ENCODE measurements around the gene BOLA3. TPM values are rescaled to one million over a fixed set of nuclear protein-coding genes. Genes with fewer than 3 reads are reported as not detected.

Gene BOLA3
- total RNA-seq, 1 donor from 2014 or later = 68.6 TPM

Other genes starting within 250 kb of the BOLA3 start
- gene DGUOK, start 221.0 kb downstream of the BOLA3 start, total RNA-seq = 63.9 and 65.6 TPM in 2 replicates
- gene TET3, start 163.0 kb downstream of the BOLA3 start, total RNA-seq = 19.2 and 20.2 TPM in 2 replicates
- 198 TPM in 2 replicates for gene MOB1A, start 31.0 kb upstream of the BOLA3 start, total RNA-seq
- 159 and 173 TPM in 2 replicates for gene MTHFD2, start 50.7 kb upstream of the BOLA3 start, total RNA-seq
- gene SLC4A5, start 195.5 kb upstream of the BOLA3 start, total RNA-seq = 0.86 and 3.1 TPM in 2 replicates
- gene DCTN1, start 232.4 kb upstream of the BOLA3 start, total RNA-seq = 105 and 110 TPM in 2 replicates